Measurements from ENCODE around the gene ATF4.

ATF4 gene

DNA sequence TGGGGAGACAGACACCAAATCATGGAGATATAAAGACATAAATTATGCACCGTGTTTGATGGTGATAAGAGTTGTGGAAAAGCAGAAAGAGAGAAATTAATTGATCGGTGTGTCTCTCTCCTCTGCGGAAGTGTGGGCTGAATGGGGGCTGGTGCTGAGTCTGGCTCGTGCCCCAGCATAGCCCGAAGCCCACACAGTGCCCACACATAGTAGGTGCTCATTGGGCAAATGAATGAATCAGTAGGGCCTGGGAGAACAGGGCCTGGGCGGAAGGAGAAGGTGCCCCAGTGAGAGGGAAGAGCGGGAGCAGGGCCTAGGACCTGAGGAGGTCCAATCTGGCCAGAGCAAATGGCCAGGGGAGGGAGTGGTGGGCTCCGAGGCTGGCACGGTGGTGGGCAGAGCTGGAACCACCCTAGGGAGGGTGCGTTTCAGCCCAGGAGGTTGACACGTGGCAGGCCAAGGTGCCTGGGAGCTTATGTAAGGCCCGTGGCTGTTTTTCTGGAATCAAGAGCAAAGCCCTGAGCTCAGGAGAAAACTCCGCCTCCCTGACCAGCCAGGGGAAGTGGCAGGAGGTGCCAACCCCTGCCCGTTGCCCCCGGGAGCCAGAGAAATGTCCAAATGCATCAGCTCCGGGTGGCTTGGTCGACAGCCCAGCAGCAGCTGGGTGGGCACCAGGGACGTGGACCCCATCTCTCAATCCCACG, 48.1 kb downstream of the ATF4 start:
- Histone ChIP-seq H3K36me3 (ENCODE audit: insufficient read depth, low read length) (no peaks in the 10 kb centered on the region), H3K27me3 (ENCODE audit: control insufficient read depth in 1 of 2, insufficient read depth in 2 of 2, low read length in 2 of 2) (peaks cover 0 to 10% of the 10 kb centered on the region in 2 donors), H3K9ac (ENCODE audit: low read length) (no peak overlapping the region), H3K27ac (ENCODE audit: low read depth, low read length) (no peak overlapping the region), H3K9me3 (ENCODE audit: low read length) (no peaks in the 10 kb centered on the region), H3K4me1 (ENCODE audit: insufficient read depth, low read length) (no peaks in the 10 kb centered on the region), H3K4me3 (ENCODE audit: low read depth in 1 of 2, low read length in 2 of 2) (no peak overlapping the region)

DNA sequence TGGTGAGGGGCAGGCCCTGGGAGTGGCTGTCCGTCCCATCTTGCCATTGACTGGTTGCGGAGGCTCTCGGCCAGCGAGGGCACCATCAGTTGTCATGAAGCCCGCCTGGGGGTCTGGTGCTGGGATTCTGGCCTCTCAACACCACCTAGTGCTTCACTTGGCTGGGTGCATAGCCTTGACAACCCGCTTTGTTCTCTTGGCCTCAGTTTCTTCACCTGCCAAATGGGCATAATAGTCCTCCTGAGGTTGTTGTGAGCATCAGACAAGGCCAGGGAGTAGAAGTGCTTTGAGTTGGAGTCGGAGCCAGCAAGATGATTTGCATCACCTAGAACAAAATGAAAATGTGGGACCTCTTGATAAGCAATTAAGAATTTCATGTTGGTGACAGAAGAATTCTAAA, 48.7 kb downstream of the ATF4 start:
- Histone ChIP-seq H3K36me3 (ENCODE audit: insufficient read depth, low read length) (no peaks in the 10 kb centered on the region), H3K9ac (ENCODE audit: low read length) (no peak overlapping the region), H3K27me3 (ENCODE audit: control insufficient read depth in 1 of 2, insufficient read depth in 2 of 2, low read length in 2 of 2) (peaks cover 0 to 10% of the 10 kb centered on the region in 2 donors), H3K27ac (ENCODE audit: low read depth, low read length) (no peak overlapping the region), H3K9me3 (ENCODE audit: low read length) (no peaks in the 10 kb centered on the region), H3K4me3 (ENCODE audit: low read depth in 1 of 2, low read length in 2 of 2) (no peak overlapping the region), H3K4me1 (ENCODE audit: insufficient read depth, low read length) (no peaks in the 10 kb centered on the region)

DNA sequence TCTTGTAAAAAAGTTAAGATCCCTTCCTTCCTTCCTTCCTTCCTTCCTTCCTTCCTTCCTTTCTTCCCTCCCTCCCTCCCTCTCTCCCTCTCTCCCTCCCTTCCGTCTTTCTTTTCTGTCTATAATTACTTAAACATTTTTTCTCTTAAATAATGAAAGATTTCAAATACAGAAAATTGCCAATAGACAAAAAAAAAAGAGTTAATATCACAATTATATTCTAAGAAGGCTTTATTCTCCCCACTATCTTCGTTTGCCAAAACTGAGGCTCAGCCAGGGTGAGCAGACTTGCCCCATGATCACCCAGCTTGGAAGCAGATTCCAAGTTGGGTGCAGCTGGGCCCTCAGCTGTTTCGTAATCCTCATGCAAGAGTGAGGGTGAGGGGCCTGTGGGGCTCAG, 49.9 kb downstream of the ATF4 start:
- Histone ChIP-seq H3K27me3 (ENCODE audit: control insufficient read depth in 1 of 2, insufficient read depth in 2 of 2, low read length in 2 of 2) (peaks cover 0 to 10% of the 10 kb centered on the region in 2 donors), H3K4me1 (ENCODE audit: insufficient read depth, low read length) (no peaks in the 10 kb centered on the region), H3K4me3 (ENCODE audit: low read depth in 1 of 2, low read length in 2 of 2) (no peak overlapping the region), H3K9ac (ENCODE audit: low read length) (no peak overlapping the region), H3K27ac (ENCODE audit: low read depth, low read length) (no peak overlapping the region), H3K9me3 (ENCODE audit: low read length) (no peaks in the 10 kb centered on the region), H3K36me3 (ENCODE audit: insufficient read depth, low read length) (no peaks in the 10 kb centered on the region)

DNA sequence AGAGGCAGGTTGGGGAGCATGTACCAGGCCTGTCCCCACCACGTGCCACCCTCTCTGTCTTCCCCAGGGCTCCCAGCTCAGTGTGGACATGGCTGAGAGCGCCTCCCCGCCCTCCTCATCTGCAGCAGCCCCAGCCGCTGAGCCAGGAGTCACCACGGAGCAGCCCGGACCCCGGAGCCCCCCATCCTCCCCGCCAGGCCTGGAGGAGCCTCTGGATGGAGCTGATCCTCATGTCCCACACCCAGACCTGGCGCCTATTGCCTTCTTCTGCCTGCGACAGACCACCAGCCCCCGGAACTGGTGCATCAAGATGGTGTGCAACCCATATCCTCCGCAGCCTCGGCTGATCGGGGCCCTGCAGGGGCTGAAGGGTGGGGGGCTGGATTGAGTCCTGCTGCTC, 50.3 kb downstream of the ATF4 start, which contains the start of gene CACNA1I:
Gene CACNA1I (plus strand): TSS at position 89 of the 400 bp plus-strand sequence. CDS start 0 bp downstream, at position 89.
- Histone ChIP-seq H3K27me3 (ENCODE audit: control insufficient read depth in 1 of 2, insufficient read depth in 2 of 2, low read length in 2 of 2) (peaks cover 0 to 10% of the 10 kb centered on the region in 2 donors), H3K27ac (ENCODE audit: low read depth, low read length) (no peak within 1 kb of the TSS), H3K36me3 (ENCODE audit: insufficient read depth, low read length) (no peaks in the 10 kb centered on the region), H3K4me1 (ENCODE audit: insufficient read depth, low read length) (no peaks in the 10 kb centered on the region), H3K9ac (ENCODE audit: low read length) (no peak within 1 kb of the TSS), H3K9me3 (ENCODE audit: low read length) (no peaks in the 10 kb centered on the region), H3K4me3 (ENCODE audit: low read depth in 1 of 2, low read length in 2 of 2) (no peak within 1 kb of the TSS)

DNA sequence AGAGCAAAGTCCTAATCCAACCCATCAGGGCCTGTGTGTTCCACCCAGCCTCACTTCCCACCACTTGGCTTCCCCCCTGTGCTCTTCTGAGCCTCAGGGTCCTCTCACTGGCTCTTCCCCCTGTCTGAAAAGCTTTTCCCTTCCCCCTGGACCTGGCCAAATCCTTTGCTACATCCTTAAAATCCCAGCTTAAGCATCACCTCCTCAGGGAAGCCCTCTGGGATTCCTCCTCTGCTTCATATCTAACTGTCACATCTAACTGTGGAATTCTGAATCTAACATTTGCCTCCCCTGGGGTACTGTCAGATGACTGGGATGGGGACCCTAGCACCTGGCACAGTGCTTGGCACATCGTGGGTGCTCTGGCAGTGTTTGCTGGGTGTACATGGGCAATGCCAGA, 51.2 kb downstream of the ATF4 start:
- H3K36me3 ChIP-seq (ENCODE audit: insufficient read depth, low read length), result no peaks in the 10 kb centered on the region
- no peaks in the 10 kb centered on the region for H3K4me1 ChIP-seq (ENCODE audit: insufficient read depth, low read length)
- H3K27ac ChIP-seq (ENCODE audit: low read depth, low read length), result no peak overlapping the region
- no peak overlapping the region for H3K9ac ChIP-seq (ENCODE audit: low read length)
- H3K4me3 ChIP-seq (ENCODE audit: low read depth in 1 of 2, low read length in 2 of 2), result no peak overlapping the region
- H3K9me3 ChIP-seq (ENCODE audit: low read length), result no peaks in the 10 kb centered on the region
- peaks cover 0 to 10% of the 10 kb centered on the region in 2 donors for H3K27me3 ChIP-seq (ENCODE audit: control insufficient read depth in 1 of 2, insufficient read depth in 2 of 2, low read length in 2 of 2)

Measured in muscle layer of colon (tissue), 2 donors.